Kidney (tissue), 14 donors: ENCODE data around the gene AAGAB. TPM values are rescaled to one million over a fixed set of nuclear protein-coding genes. Genes with fewer than 3 reads are reported as not detected.

ENCODE experiments used
- DNase-seq, 5 donors: peaks; one replicate each; pipeline ENCODE4 v3.0.0-alpha.2; 2013 to 2020
- FAIRE-seq: peaks from 2 replicates; lab custom pipeline; 2012; peaks lifted over from hg19 to GRCh38; lab: Jason Lieb, UNC
- H3K27ac ChIP-seq, 2 donors: one replicate each; pipeline ENCODE4 v1.7.0; 2013; ENCODE audit warnings: low read depth in 2 of 2, low read length in 2 of 2, inconsistent platforms in 1 of 2
- H3K27me3 ChIP-seq: one replicate; pipeline ENCODE4 v1.7.1; 2013; ENCODE audit warnings: low read length, inconsistent platforms; ENCODE audit not compliant: control insufficient read depth, insufficient read depth
- H3K36me3 ChIP-seq, 3 donors: one replicate each; pipeline versions ENCODE4 v1.7.0 to v1.7.1; 2013; ENCODE audit warnings: low read length in 3 of 3, control low read depth in 1 of 3, inconsistent platforms in 1 of 3; ENCODE audit not compliant: insufficient read depth in 3 of 3, control insufficient read depth in 2 of 3
- H3K4me1 ChIP-seq, 3 donors: one replicate each; pipeline versions ENCODE4 v1.7.0 to v1.7.1; 2013; ENCODE audit warnings: low read length in 3 of 3, inconsistent platforms in 1 of 3, low read depth in 1 of 3; ENCODE audit not compliant: control insufficient read depth in 2 of 3, insufficient read depth in 2 of 3
- H3K4me3 ChIP-seq, 3 donors: one replicate each; pipeline versions ENCODE4 v1.7.0 to v1.8.1; 2013; ENCODE audit warnings: low read length in 3 of 3, control low read depth in 1 of 3, inconsistent platforms in 1 of 3
- H3K9ac ChIP-seq, 3 donors: one replicate each; pipeline versions ENCODE4 v1.7.0 to v1.7.1; 2013; ENCODE audit warnings: low read length in 3 of 3, control low read depth in 1 of 3, inconsistent platforms in 1 of 3
- H3K9me3 ChIP-seq, 3 donors: one replicate each; pipeline versions ENCODE4 v1.7.0 to v1.7.1; 2013; ENCODE audit warnings: low read length in 3 of 3, control low read depth in 1 of 3, inconsistent platforms in 1 of 3; ENCODE audit not compliant: control insufficient read depth in 2 of 3, insufficient read depth in 1 of 3
- CTCF ChIP-seq: IDR thresholded peaks from 3 replicates; pipeline ENCODE4 v1.5.1; 2012; ENCODE audit warnings: mild to moderate bottlenecking, moderate library complexity, borderline replicate concordance; ENCODE audit not compliant: insufficient read depth; ENCODE audit errors: extremely low read depth
- intact Hi-C: fragments of 100-400 bp; cut with DNase I; formaldehyde crosslinking; loops from one replicate; pipeline ENCODE4 v1.11.1; 2022
- polyA plus RNA-seq: library from polyadenylated mRNA; stranded (reverse); fragments of 350-450 nt; fragmentation: Illumina TruSeq; extraction: RNeasy Lipid Tissue Mini Kit (QIAGEN cat#74804); gene quantifications from one replicate; pipeline ENCODE4 v1.2.3, GENCODE V29; 2014; ENCODE audit warnings: low read depth, low replicate concordance; ENCODE audit not compliant: insufficient read depth
- total RNA-seq: library from RNA; stranded (reverse); fragmentation: NEBNext Ultra II Directional; extraction: Animal tissue kit (Norgen Biotek cat#: 25700); gene quantifications from one replicate; pipeline ENCODE4 v1.2.1, GENCODE V29; 2021
- donor health status: control.
- donor health status: control.
- donor health status: control.
- donor health status: control.
- donor health status: control.
- donor health status: DM: yes; HTN: yes; CAD: no.
- donor health status: Normal renal cell carcinoma (clear cell type).

Gene AAGAB
- total and polyA plus RNA-seq, 2 donors from 2014 or later, result 40.7 to 44.0 TPM

DNA sequence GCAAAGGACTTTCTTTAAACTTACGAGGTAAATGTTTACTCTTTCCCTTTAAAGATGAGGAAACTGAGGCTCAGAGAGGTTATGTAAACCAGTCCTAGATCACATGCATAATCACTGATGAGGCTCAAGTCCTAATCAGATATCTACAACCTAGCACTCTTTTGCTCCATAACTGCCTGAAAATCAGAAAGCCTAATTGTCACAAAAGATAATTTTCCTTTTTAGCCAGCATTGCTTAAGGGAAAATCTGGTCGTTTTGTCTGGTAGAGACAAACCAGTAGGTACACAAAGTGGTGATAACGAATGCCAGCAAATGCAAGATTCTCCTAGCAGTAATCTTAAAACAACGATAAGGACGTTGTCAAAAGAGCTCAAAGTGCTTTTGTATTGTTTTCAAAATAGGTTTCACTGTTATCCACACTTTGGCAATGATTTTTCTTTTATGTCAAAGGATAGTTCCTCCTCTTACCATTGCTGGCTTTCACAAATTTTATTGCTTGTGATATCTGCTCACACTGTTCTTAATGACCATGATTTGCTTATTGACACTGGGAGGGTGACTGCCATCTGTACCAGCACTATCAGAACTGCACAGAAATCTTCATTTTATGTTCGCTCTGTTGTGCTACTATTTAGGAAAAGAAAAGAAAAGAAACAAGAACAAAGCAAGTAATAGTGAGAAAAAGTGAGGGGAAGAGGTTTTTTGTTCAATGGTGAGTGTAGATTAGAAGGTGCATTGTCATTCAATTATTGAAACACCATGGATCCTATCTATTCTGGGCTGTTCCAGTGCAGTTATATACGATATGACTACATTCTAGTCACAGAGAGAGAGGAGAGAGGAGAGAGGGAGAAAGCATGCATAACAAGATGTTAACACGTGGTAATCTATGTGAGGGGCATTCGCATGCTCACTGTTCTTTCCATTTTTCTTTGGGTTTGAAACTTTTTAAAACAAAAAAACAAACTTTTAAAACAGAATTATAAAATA lies 13.8 kb upstream of the AAGAB start:
- H3K9me3 ChIP-seq, result no peaks in the 10 kb centered on the region
- no peaks in the 10 kb centered on the region for H3K27me3 ChIP-seq
- no peak overlapping the region for H3K27ac ChIP-seq
- no peak for DNase-seq
- no peak overlapping the region for H3K4me3 ChIP-seq
- FAIRE-seq, result no peak
- intact Hi-C loops, result no loop called here
- TF ChIP-seq CTCF, result no peak
- H3K36me3 ChIP-seq, result no peaks in the 10 kb centered on the region
- H3K9ac ChIP-seq, result no peak overlapping the region
- no peaks in the 10 kb centered on the region for H3K4me1 ChIP-seq

DNA sequence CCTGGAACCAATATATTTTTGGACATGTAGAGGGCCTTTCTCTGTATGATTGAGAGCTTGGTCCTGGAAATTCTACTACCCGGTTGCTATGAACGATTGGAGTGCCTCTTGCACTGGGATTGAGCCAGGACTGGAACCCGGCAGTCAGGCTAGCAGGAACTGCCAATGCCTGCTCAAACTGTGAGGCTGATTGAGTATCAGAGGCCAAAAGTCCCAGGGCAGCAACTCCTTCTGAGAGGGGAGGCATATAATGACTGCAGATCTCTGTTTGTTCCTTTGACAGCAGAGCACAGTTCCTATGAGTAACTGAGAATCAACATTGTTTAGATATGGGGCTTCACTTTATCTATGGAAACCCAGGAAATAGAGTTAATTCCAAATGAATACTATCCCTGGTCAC lies 13.0 kb upstream of the AAGAB start:
- H3K9ac ChIP-seq, result no peak overlapping the region
- FAIRE-seq (no peak), DNase-seq (no peak)
- H3K36me3 ChIP-seq, result no peaks in the 10 kb centered on the region
- intact Hi-C loops, result no loop called here
- no peaks in the 10 kb centered on the region for H3K9me3 ChIP-seq
- no peak for TF ChIP-seq CTCF
- H3K4me1 ChIP-seq, result no peaks in the 10 kb centered on the region
- no peaks in the 10 kb centered on the region for H3K27me3 ChIP-seq
- H3K4me3 ChIP-seq, result no peak overlapping the region
- no peak overlapping the region for H3K27ac ChIP-seq

- TF ChIP-seq CTCF, result no peak
- FAIRE-seq (no peak), DNase-seq (no peak)
- H3K27me3 ChIP-seq, result no peaks in the 10 kb centered on the region
- H3K36me3 ChIP-seq, result no peaks in the 10 kb centered on the region
- intact Hi-C loops, result no loop called here
- no peak overlapping the region for H3K4me3 ChIP-seq
- no peaks in the 10 kb centered on the region for H3K9me3 ChIP-seq
- H3K9ac ChIP-seq, result no peak overlapping the region
- H3K27ac ChIP-seq, result no peak overlapping the region
- no peaks in the 10 kb centered on the region for H3K4me1 ChIP-seq
Observed at GRCh38 chr15:67266870-67267269, 12.4 kb upstream of the AAGAB start.
